GM12878 (cell line): ENCODE results near the gene PTK6.

Source experiments
- CEBPB ChIP-seq, 2 experiments: fragments of 150-350 bp in 1 of 2; IDR thresholded peaks; 2 replicates each; pipeline ENCODE4 v1.6.1; 2012 to 2014; ENCODE audit warnings: low read depth in 2 of 2, low read length in 2 of 2, borderline replicate concordance in 1 of 2, inconsistent platforms in 1 of 2
- CTCF ChIP-seq, 3 experiments: IDR thresholded peaks in 2 of 3; conservative IDR thresholded peaks in 1 of 3; 2 replicates each; pipeline ENCODE4 v1.5.1; 2011; ENCODE audit warnings: low read depth in 3 of 3, low read length in 3 of 3, mild to moderate bottlenecking in 3 of 3, control low read depth in 2 of 3, moderate library complexity in 2 of 3, inconsistent platforms in 1 of 3, mixed read lengths in 1 of 3; ENCODE audit not compliant: control insufficient read depth in 2 of 3, insufficient read depth in 1 of 3; ENCODE audit errors: extremely low read depth in 1 of 3
- EP300 ChIP-seq, 2 experiments: fragments of 150-350 bp in 1 of 2; IDR thresholded peaks; 2 replicates each; pipeline ENCODE4 v1.6.1; 2011 to 2012; ENCODE audit warnings: low read depth in 2 of 2, low read length in 2 of 2, borderline replicate concordance in 1 of 2, improper control_type of control experiment in 1 of 2, inconsistent platforms in 1 of 2; ENCODE audit not compliant: control insufficient read depth in 1 of 2
- GABPA ChIP-seq: IDR thresholded peaks from 2 replicates; pipeline ENCODE4 v1.6.1; 2014; ENCODE audit warnings: antibody characterized with exemption, low read depth, mild to moderate bottlenecking, inconsistent platforms
- HDAC6 ChIP-seq: fragments of 200-600 bp; sonication (generic); IDR thresholded peaks from one replicate; pipeline ENCODE4 v1.8.0; 2017; ENCODE audit warnings: antibody characterized with exemption; ENCODE audit not compliant: unreplicated experiment
- MYC ChIP-seq: IDR thresholded peaks from 2 replicates; pipeline ENCODE4 v1.6.1; 2011; ENCODE audit warnings: mild to moderate bottlenecking, low read length, moderate library complexity, inconsistent platforms; ENCODE audit not compliant: insufficient read depth, insufficient replicate concordance, insufficient read length, severe bottlenecking
- POLR2A ChIP-seq: IDR thresholded peaks from 2 replicates; pipeline ENCODE4 v1.6.1; 2011; ENCODE audit warnings: low read depth, mild to moderate bottlenecking, low read length
- POLR2AphosphoS2 ChIP-seq: IDR thresholded peaks from 2 replicates; pipeline ENCODE4 v1.6.1; 2011; ENCODE audit warnings: low read depth, mild to moderate bottlenecking, low read length, improper control_type of control experiment, moderate library complexity
- REST ChIP-seq: IDR thresholded peaks from 2 replicates; pipeline ENCODE4 v1.6.1; 2012; ENCODE audit warnings: mild to moderate bottlenecking, low read depth, low read length
- SRF ChIP-seq, 2 experiments: IDR thresholded peaks; 2 replicates each; pipeline ENCODE4 v1.6.1; 2011; ENCODE audit warnings: low read depth in 2 of 2, low read length in 2 of 2, mild to moderate bottlenecking in 1 of 2, moderate library complexity in 1 of 2
- TARDBP ChIP-seq: IDR thresholded peaks from 2 replicates; pipeline ENCODE4 v1.6.1; 2016; ENCODE audit warnings: borderline replicate concordance
- WRNIP1 ChIP-seq: IDR thresholded peaks from 2 replicates; pipeline ENCODE4 v1.6.1; 2011; ENCODE audit warnings: low read depth, low read length, improper control_type of control experiment, borderline replicate concordance
- TF ChIP-seq, protein P1 (sequence below): fragments of 450-650 bp; IDR thresholded peaks from 2 replicates; pipeline ENCODE4 v1.6.1; 2017; ENCODE audit warnings: borderline replicate concordance

DNA sequence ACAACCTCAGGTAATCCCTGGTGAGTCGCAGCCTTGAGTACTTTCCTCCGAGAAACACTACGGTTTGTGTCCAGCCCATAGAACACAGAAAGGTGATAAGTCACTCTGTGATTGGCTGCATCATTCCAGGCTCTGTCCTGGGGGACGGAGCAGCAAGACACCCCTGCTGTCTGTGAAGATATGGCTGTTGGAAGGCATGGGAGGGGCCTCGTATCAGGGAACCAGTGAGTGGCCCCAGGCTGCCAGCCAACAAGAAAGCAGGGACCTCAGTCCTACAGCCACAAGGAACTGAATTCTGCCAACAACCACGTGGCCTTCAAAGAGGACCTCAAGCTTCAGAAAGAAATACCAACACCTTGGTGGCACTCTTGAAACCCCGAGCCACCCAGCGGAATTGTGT, 31.9 kb downstream of the PTK6 start:
- TF ChIP-seq CTCF (IDR thresholded peaks at IDR 0.05 in 2 of 3, conservative IDR thresholded peaks at IDR 0.05 in 1 of 3; ENCODE audit: control insufficient read depth in 2 of 3, extremely low read depth in 1 of 3, insufficient read depth in 1 of 3, low read depth in 3 of 3, low read length in 3 of 3), result no peak
- TF ChIP-seq HDAC6, result no peak
- TF ChIP-seq CEBPB (IDR thresholded peaks at IDR 0.05; ENCODE audit: borderline replicate concordance in 1 of 2, low read depth in 2 of 2, low read length in 2 of 2), result no peak
- TF ChIP-seq EP300 (IDR thresholded peaks at IDR 0.05; ENCODE audit: borderline replicate concordance in 1 of 2, control insufficient read depth in 1 of 2, low read depth in 2 of 2, low read length in 2 of 2), result no peak
- TF ChIP-seq MYC, result no peak
- no peak for TF ChIP-seq WRNIP1
- TF ChIP-seq POLR2AphosphoS2, result no peak
- no peak for TF ChIP-seq GABPA
- TF ChIP-seq, protein P1, sequence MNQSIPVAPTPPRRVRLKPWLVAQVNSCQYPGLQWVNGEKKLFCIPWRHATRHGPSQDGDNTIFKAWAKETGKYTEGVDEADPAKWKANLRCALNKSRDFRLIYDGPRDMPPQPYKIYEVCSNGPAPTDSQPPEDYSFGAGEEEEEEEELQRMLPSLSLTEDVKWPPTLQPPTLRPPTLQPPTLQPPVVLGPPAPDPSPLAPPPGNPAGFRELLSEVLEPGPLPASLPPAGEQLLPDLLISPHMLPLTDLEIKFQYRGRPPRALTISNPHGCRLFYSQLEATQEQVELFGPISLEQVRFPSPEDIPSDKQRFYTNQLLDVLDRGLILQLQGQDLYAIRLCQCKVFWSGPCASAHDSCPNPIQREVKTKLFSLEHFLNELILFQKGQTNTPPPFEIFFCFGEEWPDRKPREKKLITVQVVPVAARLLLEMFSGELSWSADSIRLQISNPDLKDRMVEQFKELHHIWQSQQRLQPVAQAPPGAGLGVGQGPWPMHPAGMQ, result no peak
- TF ChIP-seq POLR2A, result no peak
- TF ChIP-seq SRF (IDR thresholded peaks at IDR 0.05; ENCODE audit: low read depth in 2 of 2, low read length in 2 of 2), result no peak
- TF ChIP-seq TARDBP, result no peak
- TF ChIP-seq REST, result no peak
